Activated CD4-positive, alpha-beta T cell treated with anti-CD3 and anti-CD28 coated beads, Interleukin-10, Interleukin-2, amounts not matched to agents 100 ng/mL and 50 ng/mL, durations not matched to agents 16 hours and 8 hours (primary cell): Measurements from ENCODE around the gene UBTD2.
"Not testable (repeated sequence)": the region's sequence is repeated elsewhere in the genome, so short reads cannot be mapped to it uniquely, and the experiment has no call there.

ENCODE experiments used
- DNase-seq: peaks from one replicate; pipeline ENCODE4 v3.0.0-alpha.2; 2020

Gene UBTD2

DNA sequence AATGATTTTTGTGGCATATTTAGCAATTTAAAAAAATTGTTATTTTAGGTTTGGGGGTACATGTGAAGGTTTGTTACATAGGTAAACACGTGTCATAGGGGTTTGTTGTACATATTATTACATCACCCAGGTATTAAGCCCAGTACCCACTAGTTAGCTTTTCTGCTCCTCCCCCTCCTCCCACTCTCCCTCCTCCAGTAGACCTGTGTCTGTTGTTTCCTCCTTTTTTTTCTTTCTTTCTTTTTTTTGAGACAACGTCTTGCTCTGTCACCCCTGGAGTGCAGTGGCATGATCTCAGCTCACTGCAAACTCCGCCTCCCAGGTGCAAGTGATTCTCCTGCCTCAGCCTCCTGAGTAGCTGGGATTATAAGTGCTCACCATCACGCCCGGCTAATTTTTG is 8.3 kb upstream of the UBTD2 start:
- DNase-seq: not testable (repeated sequence)

DNA sequence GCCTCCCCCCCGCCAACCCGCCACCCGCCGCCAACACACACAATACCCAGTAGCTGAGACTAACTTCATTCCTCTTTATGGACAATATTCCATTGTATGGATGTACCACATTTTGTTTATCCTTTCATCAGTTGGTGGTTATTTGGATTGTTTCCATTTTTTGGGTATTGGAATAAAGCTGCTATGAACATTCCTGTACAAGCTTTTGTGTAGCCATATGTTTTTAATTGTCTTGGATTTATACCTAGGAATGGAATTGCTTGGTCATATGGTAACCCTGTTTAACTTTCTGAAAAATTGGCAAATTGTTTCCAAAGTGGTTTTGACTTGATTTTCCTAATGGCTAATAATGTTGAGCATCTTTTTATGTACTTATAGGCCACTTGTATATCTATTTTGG is 4.9 kb upstream of the UBTD2 start:
- no peak for DNase-seq

DNA sequence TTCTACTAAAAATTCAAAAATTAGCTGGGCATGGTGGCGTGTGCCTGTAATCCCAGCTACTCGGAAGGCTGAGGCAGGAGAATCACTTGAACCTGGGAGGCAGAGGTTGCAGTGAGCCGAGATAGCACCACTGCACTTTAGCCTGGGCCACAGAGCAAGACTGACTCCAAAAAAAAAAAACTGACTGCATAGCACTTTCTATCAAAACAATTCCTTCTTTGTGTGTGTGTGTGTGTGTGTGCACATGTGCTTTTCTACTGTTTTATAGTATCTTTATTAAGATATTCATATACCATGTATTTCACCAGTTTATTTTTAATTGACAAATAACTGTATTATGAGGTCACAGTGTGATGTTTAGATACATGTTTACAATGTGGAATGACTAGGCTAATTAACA is 3.6 kb upstream of the UBTD2 start:
- not testable (repeated sequence) for DNase-seq

DNA sequence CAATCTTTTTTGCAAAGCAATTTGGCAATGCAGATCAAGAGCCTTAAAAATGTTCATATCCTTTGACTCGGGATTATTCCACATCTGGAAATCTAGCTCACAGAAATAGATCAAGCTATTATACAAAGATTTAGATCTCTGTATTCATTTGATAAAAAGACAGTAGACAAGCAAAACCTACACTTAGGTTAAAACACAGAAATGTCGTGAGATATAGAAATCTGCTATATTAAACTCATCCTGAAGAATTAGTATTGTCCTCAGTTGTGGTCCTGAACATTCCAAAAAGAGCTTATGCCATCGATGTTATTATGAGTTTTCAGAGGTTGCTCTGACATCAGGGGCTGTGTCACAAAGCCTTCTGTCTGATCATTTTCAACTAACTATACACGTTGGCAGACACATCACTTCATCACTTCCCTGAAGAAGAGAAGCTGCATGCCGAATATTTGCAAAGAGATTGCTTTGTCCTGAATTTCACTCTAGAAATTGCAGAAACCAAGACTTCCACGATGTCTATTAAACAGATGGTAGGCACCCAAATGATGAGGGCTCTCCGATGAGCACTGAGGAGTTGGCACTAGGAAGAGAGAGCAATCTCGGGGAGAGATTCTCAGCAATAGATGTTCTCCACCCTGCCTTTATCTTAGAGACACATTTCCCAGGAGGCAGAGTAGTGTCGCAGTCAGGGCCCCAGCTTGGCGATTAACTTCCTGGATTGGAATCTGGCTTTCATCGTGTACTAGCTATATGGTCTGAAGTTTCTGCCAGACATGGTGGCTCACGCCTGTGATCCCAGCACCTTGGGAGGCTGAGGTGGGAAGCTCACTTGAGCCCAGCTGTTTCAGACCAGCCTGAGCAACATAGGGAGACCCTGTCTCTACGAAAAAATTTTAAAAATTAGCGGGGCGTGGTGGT is 1.9 kb upstream of the UBTD2 start:
- no peak for DNase-seq

- DNase-seq: peak; percentile 6
Observed at GRCh38 chr5:172284611-172284980, 1.0 kb upstream of the UBTD2 start.

- DNase-seq: peak; percentile 87
Observed at GRCh38 chr5:172283862-172284610, 472 bp upstream of the UBTD2 start.

- DNase-seq: no peak
Observed at GRCh38 chr5:172282272-172283019, 1.1 kb downstream of the UBTD2 start.

- DNase-seq: no peak
Observed at GRCh38 chr5:172281346-172281745, 2.2 kb downstream of the UBTD2 start.

DNA sequence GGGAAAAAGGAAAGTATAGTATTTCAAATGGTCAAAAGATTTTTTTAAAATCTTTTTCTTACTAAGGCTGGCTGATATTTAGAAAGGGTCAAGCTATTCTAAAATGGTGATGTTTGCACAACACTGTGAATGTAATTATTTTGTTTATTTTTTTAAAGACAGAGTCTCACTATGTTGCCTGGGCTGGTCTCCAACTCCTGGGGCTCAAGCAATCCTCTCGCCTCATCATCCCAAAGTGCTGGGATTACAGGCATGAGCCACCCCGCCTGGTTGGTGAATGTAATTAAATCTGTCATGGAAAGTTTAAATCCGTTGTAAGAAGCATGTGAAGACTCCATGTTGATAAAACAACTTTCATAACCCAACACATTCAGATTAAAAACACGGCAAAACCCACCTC is 2.6 kb downstream of the UBTD2 start:
- no peak for DNase-seq

GRCh38 chr5:172280317-172280716 is 3.2 kb downstream of the UBTD2 start:
- DNase-seq: no peak

- DNase-seq: no peak
Observed at GRCh38 chr5:172278356-172278755, 5.2 kb downstream of the UBTD2 start.

DNA sequence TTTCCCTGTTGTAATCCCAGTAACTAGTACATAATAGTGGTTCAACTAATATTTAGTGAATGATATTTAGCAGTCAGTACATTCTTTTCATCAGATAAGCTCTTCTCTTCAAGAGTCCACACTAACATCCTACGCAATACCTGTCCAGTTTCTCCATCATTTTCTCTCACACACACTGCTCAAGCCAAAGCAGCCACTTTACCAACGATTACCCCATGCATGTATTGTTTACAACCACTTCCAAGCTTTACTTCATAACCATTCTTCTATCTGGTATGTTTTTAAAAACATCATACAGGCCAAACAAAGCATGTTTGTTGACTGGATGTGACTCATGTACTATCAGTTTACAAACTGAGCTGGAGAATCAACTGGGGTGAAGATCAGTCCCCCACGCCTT is 7.3 kb downstream of the UBTD2 start:
- no peak for DNase-seq

DNA sequence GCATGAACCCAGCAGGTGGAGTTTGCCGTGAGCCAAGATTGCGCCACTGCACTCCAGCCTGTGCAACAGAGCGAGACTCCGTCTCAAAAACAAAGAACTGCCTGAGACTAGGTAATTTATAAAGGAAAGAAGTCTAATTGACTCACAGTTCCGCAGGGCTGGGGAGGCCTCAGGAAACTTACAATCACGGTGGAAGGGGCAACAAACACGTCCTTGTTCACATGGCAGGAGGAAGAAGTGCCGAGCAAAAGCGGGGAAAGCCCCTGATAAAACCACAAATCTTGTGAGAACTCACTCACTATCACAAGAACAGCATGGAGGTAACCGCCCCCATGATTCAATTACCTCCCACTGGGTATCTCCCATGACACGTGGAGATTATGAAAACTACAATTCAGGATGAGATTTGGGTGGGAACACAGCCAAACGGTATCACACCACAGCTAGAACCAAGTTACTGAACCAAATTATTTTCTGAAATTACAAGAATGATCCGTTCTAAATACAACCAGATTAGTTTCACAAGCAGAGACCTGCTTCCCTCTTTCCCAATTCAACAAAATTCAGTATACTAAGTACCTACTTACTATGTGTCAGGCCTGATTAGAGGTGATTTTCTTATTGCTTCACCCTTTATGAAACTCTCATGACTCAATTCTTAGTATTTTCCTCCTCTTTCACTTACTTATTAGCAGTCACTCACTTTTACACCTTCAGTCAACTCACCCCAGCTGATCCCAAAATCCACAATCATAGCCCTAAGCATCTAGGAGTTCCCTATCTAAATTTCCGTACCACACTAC is 8.4 kb downstream of the UBTD2 start:
- peak; percentile 84 for DNase-seq

- no peak for DNase-seq
Observed at GRCh38 chr5:172267943-172268342, 15.6 kb downstream of the UBTD2 start.

GRCh38 chr5:172266676-172267092 is 16.9 kb downstream of the UBTD2 start:
- no peak for DNase-seq

GRCh38 chr5:172266071-172266675 is 17.4 kb downstream of the UBTD2 start:
- no peak for DNase-seq

DNA sequence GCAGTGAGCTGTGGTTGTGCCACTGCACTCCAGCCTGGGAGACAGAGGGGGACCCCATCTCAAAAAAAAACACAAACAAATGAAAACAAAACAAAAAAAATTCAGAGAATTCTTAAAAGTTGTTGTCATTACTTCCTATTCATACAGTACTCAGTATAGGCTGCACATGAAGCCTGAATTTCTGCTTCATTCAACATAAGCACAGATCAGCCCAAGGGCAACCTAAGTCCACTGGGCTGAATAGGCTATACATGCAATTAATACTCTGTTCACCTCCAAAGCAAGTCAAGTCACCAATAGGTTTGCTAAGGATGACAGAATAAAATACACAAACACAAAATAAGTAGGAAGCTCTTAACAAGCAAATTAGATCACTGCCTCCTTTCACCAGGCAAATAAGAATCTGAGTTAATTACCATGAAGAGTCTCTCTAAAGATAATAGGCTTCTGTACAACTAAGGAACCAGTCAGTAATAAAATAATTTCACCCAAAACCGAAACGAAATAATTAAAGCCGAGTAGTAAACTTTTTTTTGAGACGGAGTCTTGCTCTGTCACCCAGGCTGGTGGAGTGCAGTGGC is 18.7 kb downstream of the UBTD2 start:
- no peak for DNase-seq

DNA sequence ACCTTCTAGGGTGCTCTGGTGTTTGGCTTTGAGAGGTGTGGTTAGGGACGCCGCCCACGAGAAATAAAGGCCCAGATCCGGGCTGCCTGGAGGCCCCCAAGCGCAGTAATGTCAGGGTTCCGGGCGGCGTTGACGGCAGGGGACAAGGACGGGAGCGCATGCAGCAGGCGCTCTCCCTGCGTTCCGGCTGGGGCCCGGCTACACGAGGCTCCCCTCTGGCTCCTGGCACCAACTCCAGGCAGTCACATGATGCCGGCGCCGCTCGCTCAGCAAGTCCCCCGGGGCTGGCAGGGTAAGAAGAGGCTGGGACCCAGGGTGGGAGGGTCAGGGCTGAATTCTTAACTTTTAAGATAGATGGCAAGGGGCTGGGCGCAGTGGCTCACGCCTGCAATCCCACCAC is 28.1 kb downstream of the UBTD2 start:
- no peak for DNase-seq

- DNase-seq: no peak
Observed at GRCh38 chr5:172252501-172252900, 31.1 kb downstream of the UBTD2 start.

DNA sequence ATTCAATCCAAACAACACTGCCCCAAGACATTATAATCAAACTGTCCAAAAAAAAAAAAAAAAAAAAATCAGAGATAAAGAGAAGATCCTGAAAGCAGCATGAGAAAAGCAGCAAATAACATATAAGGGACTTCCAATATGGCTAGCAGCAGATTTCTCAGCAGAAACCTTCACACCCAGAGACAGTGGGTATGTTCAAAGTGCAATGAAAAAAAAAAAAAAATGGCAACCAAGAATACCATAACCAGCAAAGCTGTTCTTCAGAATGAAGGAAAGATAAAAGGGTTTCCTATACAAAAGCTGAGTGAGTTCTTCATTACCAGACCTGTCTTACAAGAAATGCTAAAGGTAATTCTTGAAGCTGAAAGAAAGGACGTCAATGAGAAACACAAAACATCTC is 32.1 kb downstream of the UBTD2 start:
- no peak for DNase-seq

- DNase-seq: no peak
Observed at GRCh38 chr5:172248637-172249036, 34.9 kb downstream of the UBTD2 start.

GRCh38 chr5:172245703-172246125 is 37.9 kb downstream of the UBTD2 start:
- no peak for DNase-seq
